CD8-positive, alpha-beta memory T cell (primary cell): ENCODE measurements around the gene LINGO1. TPM values are rescaled to one million over a fixed set of nuclear protein-coding genes. Genes with fewer than 3 reads are reported as not detected.

ENCODE experiments used
- CTCF ChIA-PET: fragments of 350-600 bp; sonication (Branson Sonifier 250); formaldehyde crosslinking; loops from one replicate; lab custom pipeline; 2021; ENCODE audit warnings: antibody characterized with exemption; lab: Charles Lee
- POLR2A ChIA-PET: fragments of 350-600 bp; sonication (Branson Sonifier 250); formaldehyde crosslinking; loops from one replicate; lab custom pipeline; 2021; ENCODE audit warnings: antibody characterized with exemption; lab: Charles Lee
- DNase-seq, 5 donors: peaks; one replicate each; pipeline versions ENCODE4 v3.0.0 to v3.0.0-alpha.2; 2020 to 2022; ENCODE audit warnings: mixed read lengths in 1 of 5
- H3K27ac ChIP-seq: one replicate; pipeline ENCODE4 v1.7.0; 2013; ENCODE audit warnings: low read depth, mild to moderate bottlenecking, low read length, moderate library complexity
- H3K27me3 ChIP-seq: 2 replicates; pipeline ENCODE4 v1.7.0; 2013; ENCODE audit warnings: low read length, mild to moderate bottlenecking; ENCODE audit not compliant: insufficient read depth, poor library complexity, severe bottlenecking
- H3K36me3 ChIP-seq: 2 replicates; pipeline ENCODE4 v1.7.0; 2013; ENCODE audit warnings: mild to moderate bottlenecking, low read length, moderate library complexity; ENCODE audit not compliant: insufficient read depth
- H3K4me1 ChIP-seq: 2 replicates; pipeline ENCODE4 v1.7.0; 2013; ENCODE audit warnings: mild to moderate bottlenecking, low read length, moderate library complexity; ENCODE audit not compliant: insufficient read depth
- H3K4me3 ChIP-seq: 2 replicates; pipeline ENCODE4 v1.7.0; 2013; ENCODE audit warnings: mild to moderate bottlenecking, low read length
- H3K9me3 ChIP-seq: 2 replicates; pipeline ENCODE4 v1.7.0; 2013; ENCODE audit warnings: mild to moderate bottlenecking, low read length
- H3K27ac Mint-ChIP-seq, 8 donors: one replicate each; pipeline ENCODE4 v1.8.0; 2020 to 2021; ENCODE audit warnings: mixed read lengths in 8 of 8, mild to moderate bottlenecking in 6 of 8, inconsistent platforms in 3 of 8, moderate library complexity in 3 of 8
- H3K27me3 Mint-ChIP-seq, 2 donors: one replicate each; pipeline ENCODE4 v1.8.0; 2020 to 2021; ENCODE audit warnings: mixed read lengths in 2 of 2, mild to moderate bottlenecking in 1 of 2, moderate library complexity in 1 of 2
- H3K36me3 Mint-ChIP-seq, 3 donors: one replicate each; pipeline ENCODE4 v1.8.0; 2020 to 2021; ENCODE audit warnings: mixed read lengths in 3 of 3, inconsistent platforms in 1 of 3, mild to moderate bottlenecking in 1 of 3
- H3K4me1 Mint-ChIP-seq, 3 donors: one replicate each; pipeline ENCODE4 v1.8.0; 2020 to 2021; ENCODE audit warnings: mixed read lengths in 3 of 3, inconsistent platforms in 1 of 3, mild to moderate bottlenecking in 1 of 3
- H3K4me3 Mint-ChIP-seq, 7 donors: one replicate each; pipeline ENCODE4 v1.8.0; 2020 to 2021; ENCODE audit warnings: mixed read lengths in 7 of 7, mild to moderate bottlenecking in 6 of 7, moderate library complexity in 4 of 7, inconsistent platforms in 2 of 7
- H3K9me3 Mint-ChIP-seq, 5 donors: one replicate each; pipeline ENCODE4 v1.8.0; 2020 to 2022; ENCODE audit warnings: mixed read lengths in 5 of 5, mild to moderate bottlenecking in 3 of 5, moderate library complexity in 2 of 5, inconsistent platforms in 1 of 5
- polyA plus RNA-seq: library from polyadenylated mRNA; unstranded; fragments of 300-500 nt; fragmentation: Illumina TruSeq; gene quantifications from one replicate; pipeline ENCODE4 v1.2.3, GENCODE V29; 2021
- total RNA-seq, 2 experiments: library from RNA; stranded (reverse); gene quantifications; one replicate each; pipeline ENCODE4 v1.2.3, GENCODE V29; 2021

LINGO1 gene
- total and polyA plus RNA-seq, 3 experiments from 2014 or later = not detected

DNA sequence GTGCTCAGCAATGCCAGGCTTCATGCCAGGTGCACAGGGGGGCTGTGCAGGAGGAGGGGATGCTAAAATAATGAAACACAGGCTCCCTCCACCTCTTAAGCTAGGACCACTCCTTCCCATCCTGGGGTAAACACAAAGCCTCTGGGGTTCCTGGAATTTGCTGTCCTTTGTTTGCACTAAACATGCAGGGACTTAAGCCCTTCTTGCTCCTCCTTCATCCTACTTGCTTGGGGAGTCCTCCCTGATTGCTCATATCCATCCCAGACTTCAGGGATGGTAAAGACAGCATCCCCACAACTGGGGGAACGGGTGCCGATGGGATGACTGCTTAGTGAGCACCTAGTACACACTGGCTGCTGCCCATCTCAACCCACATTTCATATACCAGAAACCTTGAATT is 5.1 kb downstream of the LINGO1 start:
- DNase-seq = no peak
- Mint-ChIP-seq H3K4me3 (no peak overlapping the region), H3K4me1 (no peaks in the 10 kb centered on the region), H3K36me3 (no peaks in the 10 kb centered on the region), H3K27ac (no peak overlapping the region), H3K9me3 (no peaks in the 10 kb centered on the region), H3K27me3 (peaks cover 9 to 28% of the 10 kb centered on the region in 2 donors)
- Histone ChIP-seq H3K27me3 (no peaks in the 10 kb centered on the region), H3K4me3 (no peak overlapping the region), H3K4me1 (no peaks in the 10 kb centered on the region), H3K9me3 (no peaks in the 10 kb centered on the region), H3K27ac (no peak overlapping the region), H3K36me3 (no peaks in the 10 kb centered on the region)
- ChIA-PET POLR2A (no interaction called here), CTCF (no interaction called here)

DNA sequence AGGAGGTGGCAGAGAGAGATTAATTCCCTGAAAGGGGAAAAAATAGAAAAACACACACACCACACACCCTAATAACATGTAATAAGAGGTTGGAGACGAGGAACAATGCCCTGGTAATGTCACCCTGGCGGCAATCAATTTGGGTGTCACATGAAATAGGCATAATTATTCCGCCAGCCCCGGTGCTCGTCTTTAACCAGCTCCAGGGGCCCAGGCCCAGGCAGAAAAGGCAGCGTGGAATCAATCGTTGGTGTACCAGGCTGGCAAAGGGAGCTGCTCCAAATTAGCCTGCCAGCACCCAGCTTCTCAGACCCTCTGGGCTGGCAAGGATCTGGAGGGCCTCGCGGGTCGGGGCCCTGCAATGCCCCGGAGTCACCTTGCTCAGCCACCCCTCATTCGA is 5.6 kb downstream of the LINGO1 start:
- ChIA-PET CTCF (no interaction called here), POLR2A (no interaction called here)
- Mint-ChIP-seq H3K9me3 (no peaks in the 10 kb centered on the region), H3K4me3 (no peak overlapping the region), H3K27me3 (peaks cover 9 to 28% of the 10 kb centered on the region in 2 donors), H3K36me3 (no peaks in the 10 kb centered on the region), H3K4me1 (no peaks in the 10 kb centered on the region), H3K27ac (no peak overlapping the region)
- DNase-seq = no peak
- Histone ChIP-seq H3K27ac (no peak overlapping the region), H3K4me3 (no peak overlapping the region), H3K27me3 (no peaks in the 10 kb centered on the region), H3K36me3 (no peaks in the 10 kb centered on the region), H3K4me1 (no peaks in the 10 kb centered on the region), H3K9me3 (no peaks in the 10 kb centered on the region)

DNA sequence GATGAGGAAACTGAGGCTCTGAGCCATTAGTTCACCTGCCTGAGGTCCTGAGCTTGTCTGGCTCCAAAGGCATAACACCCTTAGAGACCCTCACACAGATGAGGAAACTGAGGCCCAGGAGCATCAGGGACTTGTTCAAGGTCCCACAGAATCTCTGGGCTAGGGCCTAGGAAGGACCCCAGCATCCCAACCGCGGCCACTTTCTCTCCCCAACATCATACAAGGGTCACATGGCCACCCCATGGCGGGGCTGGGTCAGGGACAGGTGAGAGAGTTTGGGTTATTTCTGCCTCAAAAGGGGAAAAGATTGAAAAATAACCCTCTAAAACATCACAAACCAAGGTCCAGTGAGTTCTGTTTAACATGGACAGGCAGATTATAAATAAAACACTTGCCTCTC is 6.7 kb downstream of the LINGO1 start:
- Histone ChIP-seq H3K27me3 (no peaks in the 10 kb centered on the region), H3K9me3 (no peaks in the 10 kb centered on the region), H3K27ac (no peak overlapping the region), H3K4me1 (no peaks in the 10 kb centered on the region), H3K36me3 (no peaks in the 10 kb centered on the region), H3K4me3 (no peak overlapping the region)
- H3K27ac Mint-ChIP-seq = no peak overlapping the region
- ChIA-PET POLR2A (no interaction called here), CTCF (no interaction called here)
- no peak overlapping the region for H3K4me3 Mint-ChIP-seq
- H3K9me3 Mint-ChIP-seq = no peaks in the 10 kb centered on the region
- no peaks in the 10 kb centered on the region for H3K4me1 Mint-ChIP-seq
- no peaks in the 10 kb centered on the region for H3K36me3 Mint-ChIP-seq
- DNase-seq = no peak
- peaks cover 9 to 28% of the 10 kb centered on the region in 2 donors for H3K27me3 Mint-ChIP-seq

DNA sequence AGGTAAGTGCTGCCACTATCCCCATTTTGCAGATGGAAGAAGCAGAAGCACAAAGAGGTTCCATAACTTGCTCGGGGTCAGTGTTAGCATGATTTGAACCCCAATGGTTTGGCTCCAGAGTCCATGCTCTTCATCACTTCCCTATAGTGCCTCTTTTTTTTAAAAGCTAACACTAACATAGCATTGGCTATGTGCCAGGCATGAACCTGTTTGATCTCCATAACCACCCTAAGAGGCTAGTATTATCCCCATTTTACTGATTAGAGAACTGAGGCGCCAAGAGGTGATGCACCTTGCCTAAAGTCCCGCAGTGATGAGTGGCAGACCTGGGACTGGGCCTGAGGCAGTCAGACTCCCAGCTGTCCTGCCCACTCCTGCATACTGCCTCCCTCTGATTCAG is 7.3 kb downstream of the LINGO1 start:
- Histone ChIP-seq H3K9me3 (no peaks in the 10 kb centered on the region), H3K27ac (no peak overlapping the region), H3K4me1 (no peaks in the 10 kb centered on the region), H3K4me3 (no peak overlapping the region), H3K36me3 (no peaks in the 10 kb centered on the region), H3K27me3 (no peaks in the 10 kb centered on the region)
- peaks cover 8 to 31% of the 10 kb centered on the region in 2 donors for H3K27me3 Mint-ChIP-seq
- no peak overlapping the region for H3K4me3 Mint-ChIP-seq
- H3K4me1 Mint-ChIP-seq = no peaks in the 10 kb centered on the region
- H3K9me3 Mint-ChIP-seq = no peaks in the 10 kb centered on the region
- DNase-seq = no peak
- ChIA-PET POLR2A (no interaction called here), CTCF (no interaction called here)
- no peak overlapping the region for H3K27ac Mint-ChIP-seq
- no peaks in the 10 kb centered on the region for H3K36me3 Mint-ChIP-seq

DNA sequence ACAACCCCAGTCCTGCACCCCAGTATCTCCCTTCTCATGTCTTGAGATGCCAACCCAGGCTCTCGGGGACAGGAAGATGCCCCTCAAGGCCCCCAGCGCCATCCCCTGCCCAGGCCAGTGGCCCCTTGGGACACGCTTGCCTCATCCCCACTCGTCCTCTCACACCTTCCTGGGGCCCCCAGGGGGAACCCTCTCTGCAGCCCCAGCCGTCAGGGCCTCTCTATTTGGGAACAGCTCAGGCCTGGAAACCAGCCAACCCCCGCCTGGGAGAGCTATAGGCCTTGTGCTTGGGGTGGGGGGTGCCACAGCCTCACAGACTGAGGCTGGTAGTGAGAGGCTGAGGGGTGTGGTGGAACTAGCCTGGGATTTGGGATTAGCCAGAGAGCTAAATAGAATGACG is 7.8 kb downstream of the LINGO1 start:
- Mint-ChIP-seq H3K27me3 (peaks cover 8 to 26% of the 10 kb centered on the region in 2 donors), H3K9me3 (no peaks in the 10 kb centered on the region), H3K36me3 (no peaks in the 10 kb centered on the region), H3K4me3 (no peak overlapping the region), H3K27ac (no peak overlapping the region), H3K4me1 (no peaks in the 10 kb centered on the region)
- no peaks in the 10 kb centered on the region for H3K4me1 ChIP-seq
- CTCF ChIA-PET = no interaction called here
- H3K27ac ChIP-seq = no peak overlapping the region
- DNase-seq = no peak
- H3K36me3 ChIP-seq = no peaks in the 10 kb centered on the region
- POLR2A ChIA-PET = no interaction called here
- H3K9me3 ChIP-seq = no peaks in the 10 kb centered on the region
- no peak overlapping the region for H3K4me3 ChIP-seq
- no peaks in the 10 kb centered on the region for H3K27me3 ChIP-seq

DNA sequence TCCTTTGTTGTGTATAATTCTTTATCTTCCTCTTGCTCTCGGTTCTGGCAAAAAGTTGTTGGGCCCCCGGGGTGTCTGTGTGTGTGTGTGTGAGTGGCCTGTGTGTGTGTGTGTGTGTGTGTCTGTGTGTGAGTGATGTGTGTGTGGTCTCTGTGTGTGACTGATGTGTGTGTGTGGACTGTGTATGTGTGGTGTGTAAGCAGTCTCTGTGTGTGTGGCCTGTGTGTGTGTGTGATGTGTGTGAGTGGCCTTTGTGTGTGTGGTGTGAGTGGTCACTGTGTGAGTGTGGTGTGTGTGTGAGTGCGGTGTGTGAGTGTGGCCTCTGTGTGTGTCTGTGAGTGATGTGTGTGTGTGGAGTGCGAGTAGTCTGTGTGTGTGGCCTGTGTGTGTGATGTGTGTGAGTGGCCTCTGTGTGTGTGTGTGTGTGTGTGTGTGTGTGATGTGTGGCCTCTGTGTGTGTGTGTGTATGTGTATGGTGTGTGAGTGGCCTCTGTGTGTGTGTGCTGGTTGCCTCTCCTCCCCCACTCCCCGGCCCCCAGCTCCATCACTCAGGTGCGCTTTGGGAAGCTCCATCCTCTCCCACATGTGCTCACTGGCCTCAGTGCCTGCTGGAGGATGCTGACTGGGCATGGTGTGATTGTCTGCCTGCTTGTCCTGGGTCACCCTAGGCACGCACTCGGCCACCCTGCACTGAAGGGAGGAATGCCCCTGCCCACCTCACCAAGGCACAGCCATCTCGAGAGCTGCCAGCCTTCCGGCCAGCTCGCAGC is 8.8 kb downstream of the LINGO1 start:
- Histone ChIP-seq H3K9me3 (no peaks in the 10 kb centered on the region), H3K27ac (no peak overlapping the region), H3K36me3 (no peaks in the 10 kb centered on the region), H3K4me1 (no peaks in the 10 kb centered on the region), H3K27me3 (no peaks in the 10 kb centered on the region), H3K4me3 (no peak overlapping the region)
- no peaks in the 10 kb centered on the region for H3K4me1 Mint-ChIP-seq
- H3K4me3 Mint-ChIP-seq = peak overlapping the region in 1 of 7 donors; percentile 14
- no peak for DNase-seq
- POLR2A ChIA-PET = no interaction called here
- CTCF ChIA-PET = no interaction called here
- peaks cover 6 to 22% of the 10 kb centered on the region in 2 donors for H3K27me3 Mint-ChIP-seq
- no peaks in the 10 kb centered on the region for H3K9me3 Mint-ChIP-seq
- H3K36me3 Mint-ChIP-seq = no peaks in the 10 kb centered on the region
- H3K27ac Mint-ChIP-seq = peak overlapping the region in 1 of 8 donors; percentile 59

DNA sequence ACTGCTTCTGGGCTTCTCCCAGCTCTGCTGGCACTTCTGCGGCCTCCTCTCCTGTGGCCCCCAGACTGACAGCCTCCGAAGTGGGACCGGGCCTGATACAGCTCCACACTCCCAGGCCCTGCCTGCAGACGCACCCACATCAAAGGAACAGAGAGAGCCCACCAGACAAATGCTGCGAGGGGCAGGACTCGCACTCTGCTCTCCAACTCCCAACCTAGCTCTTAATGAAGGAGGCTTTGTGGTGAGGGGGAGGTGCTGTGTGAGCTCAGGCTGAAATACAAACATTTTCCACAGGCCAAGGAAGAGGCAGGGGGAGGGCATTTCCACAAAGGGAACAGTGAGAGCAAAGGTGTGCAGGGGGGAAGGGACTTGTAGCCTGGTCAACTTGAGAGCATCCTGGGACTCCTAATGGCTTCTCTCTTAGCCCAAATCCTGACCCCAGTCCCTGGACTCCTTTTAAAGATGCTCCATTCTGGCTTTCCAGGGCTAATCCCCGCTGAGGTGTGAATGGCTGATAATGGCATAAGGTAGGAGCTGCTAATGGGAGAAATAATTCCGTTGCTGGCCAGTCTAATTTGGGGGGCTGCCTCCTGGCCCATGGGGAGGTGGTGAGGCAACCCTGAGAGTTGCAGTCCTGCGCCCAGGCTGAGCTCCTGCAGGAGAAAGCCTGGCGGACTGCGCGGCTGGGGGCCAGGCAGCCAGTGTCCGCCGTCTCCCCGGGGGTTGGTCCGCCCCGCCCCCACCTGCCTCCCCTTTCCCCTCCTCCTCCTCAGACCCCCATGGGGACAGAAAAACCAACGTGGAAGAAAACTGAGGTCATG is 9.6 kb downstream of the LINGO1 start:
- Histone ChIP-seq H3K4me3 (no peak overlapping the region), H3K9me3 (no peaks in the 10 kb centered on the region), H3K27me3 (no peaks in the 10 kb centered on the region), H3K4me1 (no peaks in the 10 kb centered on the region), H3K36me3 (no peaks in the 10 kb centered on the region), H3K27ac (no peak overlapping the region)
- Mint-ChIP-seq H3K4me1 (no peaks in the 10 kb centered on the region), H3K4me3 (no peak overlapping the region), H3K27me3 (peaks cover 6 to 23% of the 10 kb centered on the region in 2 donors), H3K9me3 (no peaks in the 10 kb centered on the region), H3K36me3 (no peaks in the 10 kb centered on the region), H3K27ac (no peak overlapping the region)
- DNase-seq = no peak
- POLR2A ChIA-PET = no interaction called here
- CTCF ChIA-PET = no interaction called here

DNA sequence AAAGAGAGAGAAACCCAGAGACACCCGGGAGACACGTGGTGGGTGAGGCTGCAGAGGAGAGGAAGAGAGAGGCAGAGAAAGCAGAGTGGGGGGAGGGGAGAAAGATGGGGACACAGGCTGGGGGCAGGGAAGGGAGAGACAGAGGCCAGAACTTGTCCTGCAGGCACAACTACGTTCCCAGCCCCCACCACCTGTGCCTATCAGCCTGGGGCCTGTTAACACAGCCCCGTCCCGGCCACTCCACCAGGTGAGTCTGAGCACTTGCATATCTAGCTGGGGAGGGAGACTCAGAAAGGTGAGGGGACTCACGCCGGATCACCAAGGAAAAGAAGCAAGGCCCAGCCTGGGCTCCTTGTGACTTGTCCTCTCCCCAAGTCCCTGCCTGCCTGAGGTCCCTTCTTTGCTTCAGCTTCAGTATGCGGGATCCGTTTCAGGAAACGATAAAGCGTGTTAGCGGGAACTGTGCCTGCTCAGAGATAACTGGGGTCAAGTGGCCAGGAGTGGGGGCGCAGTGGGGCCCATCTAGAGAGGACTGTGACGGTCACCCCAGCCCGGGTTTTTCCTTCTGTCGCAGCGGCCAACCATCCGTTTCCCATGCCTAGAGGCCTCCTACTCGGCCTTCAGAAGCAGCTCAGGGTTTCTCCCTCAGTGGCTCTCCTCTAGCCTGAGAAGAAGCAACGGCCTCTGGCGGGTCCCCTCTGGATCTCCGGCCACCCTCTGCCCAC is 10.3 kb downstream of the LINGO1 start:
- CTCF ChIA-PET = no interaction called here
- H3K36me3 Mint-ChIP-seq = no peaks in the 10 kb centered on the region
- H3K27me3 Mint-ChIP-seq = peaks cover 6 to 16% of the 10 kb centered on the region in 2 donors
- H3K4me1 ChIP-seq = no peaks in the 10 kb centered on the region
- no peak overlapping the region for H3K27ac Mint-ChIP-seq
- no peaks in the 10 kb centered on the region for H3K4me1 Mint-ChIP-seq
- H3K4me3 ChIP-seq = no peak overlapping the region
- H3K27ac ChIP-seq = peak overlapping the region; percentile 38
- no peak for DNase-seq
- POLR2A ChIA-PET = no interaction called here
- no peak overlapping the region for H3K4me3 Mint-ChIP-seq
- no peaks in the 10 kb centered on the region for H3K36me3 ChIP-seq
- H3K9me3 ChIP-seq = no peaks in the 10 kb centered on the region
- H3K27me3 ChIP-seq = no peaks in the 10 kb centered on the region
- no peaks in the 10 kb centered on the region for H3K9me3 Mint-ChIP-seq
